Ascending aorta (tissue), 2 donors: ENCODE data around the gene VPS41. TPM values are rescaled to one million over a fixed set of nuclear protein-coding genes. Genes with fewer than 3 reads are reported as not detected.

Experiments used
- DNase-seq, 2 donors: peaks; one replicate each; pipeline ENCODE4 v3.0.0-alpha.2; 2019; ENCODE audit warnings: low spot score in 2 of 2
- H3K27ac ChIP-seq, 2 donors: fragments of 200-600 bp; sonication (generic); one replicate each; pipeline ENCODE4 v1.5.1; 2016 to 2017; ENCODE audit warnings: mild to moderate bottlenecking in 1 of 2
- H3K27me3 ChIP-seq: fragments of 200-600 bp; sonication (generic); one replicate; pipeline ENCODE4 v1.5.1; 2017
- H3K36me3 ChIP-seq, 2 donors: fragments of 200-600 bp; sonication (generic); one replicate each; pipeline ENCODE4 v1.5.1; 2016
- H3K4me1 ChIP-seq, 2 donors: fragments of 200-600 bp; sonication (generic); one replicate each; pipeline ENCODE4 v1.5.1; 2016 to 2017; ENCODE audit warnings: mild to moderate bottlenecking in 1 of 2
- H3K4me3 ChIP-seq, 2 donors: fragments of 200-600 bp; sonication (generic); one replicate each; pipeline ENCODE4 v1.5.1; 2016 to 2017; ENCODE audit warnings: mild to moderate bottlenecking in 1 of 2
- H3K9me3 ChIP-seq, 2 donors: fragments of 200-600 bp; sonication (generic); one replicate each; pipeline ENCODE4 v1.5.1; 2016
- intact Hi-C: fragments of 100-400 bp; cut with DNase I; formaldehyde crosslinking; loops from one replicate; pipeline ENCODE4 v1.15.1; 2023
- total RNA-seq: library from RNA; depleted of rRNA; stranded (reverse); fragments of >200 nt; gene quantifications from one replicate; pipeline ENCODE4 v1.1.0, GENCODE V29; 2016
- TF ChIP-seq, protein P1 (sequence below), 3 experiments: fragments of 200-600 bp in 2 of 3; fragments of 450-650 bp in 1 of 3; sonication (generic) in 2 of 3; IDR thresholded peaks; one replicate each; pipeline ENCODE4 v1.5.1; 2016 to 2019; ENCODE audit warnings: antibody characterized with exemption in 3 of 3, mild to moderate bottlenecking in 1 of 3, moderate library complexity in 1 of 3

The VPS41 gene
- total RNA-seq, 1 donor from 2014 or later, result 13.4 TPM

GRCh38 chr7:38833329-38833728, 75.7 kb downstream of the VPS41 start:
- intact Hi-C loops, result no loop called here
- no peak overlapping the region for H3K27ac ChIP-seq
- H3K4me1 ChIP-seq, result no peaks in the 10 kb centered on the region
- no peak for DNase-seq
- no peaks in the 10 kb centered on the region for H3K27me3 ChIP-seq
- H3K9me3 ChIP-seq, result no peaks in the 10 kb centered on the region
- TF ChIP-seq, protein P1, sequence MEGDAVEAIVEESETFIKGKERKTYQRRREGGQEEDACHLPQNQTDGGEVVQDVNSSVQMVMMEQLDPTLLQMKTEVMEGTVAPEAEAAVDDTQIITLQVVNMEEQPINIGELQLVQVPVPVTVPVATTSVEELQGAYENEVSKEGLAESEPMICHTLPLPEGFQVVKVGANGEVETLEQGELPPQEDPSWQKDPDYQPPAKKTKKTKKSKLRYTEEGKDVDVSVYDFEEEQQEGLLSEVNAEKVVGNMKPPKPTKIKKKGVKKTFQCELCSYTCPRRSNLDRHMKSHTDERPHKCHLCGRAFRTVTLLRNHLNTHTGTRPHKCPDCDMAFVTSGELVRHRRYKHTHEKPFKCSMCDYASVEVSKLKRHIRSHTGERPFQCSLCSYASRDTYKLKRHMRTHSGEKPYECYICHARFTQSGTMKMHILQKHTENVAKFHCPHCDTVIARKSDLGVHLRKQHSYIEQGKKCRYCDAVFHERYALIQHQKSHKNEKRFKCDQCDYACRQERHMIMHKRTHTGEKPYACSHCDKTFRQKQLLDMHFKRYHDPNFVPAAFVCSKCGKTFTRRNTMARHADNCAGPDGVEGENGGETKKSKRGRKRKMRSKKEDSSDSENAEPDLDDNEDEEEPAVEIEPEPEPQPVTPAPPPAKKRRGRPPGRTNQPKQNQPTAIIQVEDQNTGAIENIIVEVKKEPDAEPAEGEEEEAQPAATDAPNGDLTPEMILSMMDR (IDR thresholded peaks at IDR 0.05), result no peak
- H3K36me3 ChIP-seq, result no peaks in the 10 kb centered on the region
- no peak overlapping the region for H3K4me3 ChIP-seq

DNA sequence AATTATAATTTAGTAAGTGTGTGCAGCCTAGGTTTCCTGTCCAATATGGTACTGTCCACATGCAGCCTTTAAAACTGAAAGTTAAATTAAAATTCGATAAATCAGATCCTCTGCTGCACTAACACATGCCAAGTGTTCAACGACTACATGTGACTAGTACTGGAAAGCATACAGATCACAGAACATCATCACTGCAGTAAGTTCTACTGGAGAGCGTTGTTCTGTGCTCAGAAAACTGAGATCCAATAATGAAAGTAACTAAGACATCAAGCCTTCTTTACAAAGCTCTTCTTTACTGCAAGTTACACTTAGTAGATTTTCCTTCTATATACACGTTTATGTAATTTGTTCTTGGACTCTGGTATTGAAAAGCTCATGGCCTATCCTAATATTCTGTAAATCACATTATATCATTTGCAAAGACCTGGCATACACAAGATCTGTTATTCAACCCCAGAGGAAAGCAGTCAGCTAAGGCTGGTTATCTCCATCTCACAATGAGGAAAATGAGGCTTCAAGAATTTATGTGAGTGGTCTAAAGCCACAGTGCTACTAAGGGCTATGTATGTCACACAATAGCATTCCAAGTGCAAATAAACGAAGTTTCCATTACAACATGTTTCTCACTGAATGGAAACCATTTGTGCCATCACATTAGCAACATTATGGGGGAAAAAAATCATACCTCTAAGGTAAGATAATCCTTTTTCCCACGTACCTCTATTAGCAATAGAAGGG, 77.6 kb downstream of the VPS41 start:
- intact Hi-C loops, result no loop called here
- no peaks in the 10 kb centered on the region for H3K36me3 ChIP-seq

DNA sequence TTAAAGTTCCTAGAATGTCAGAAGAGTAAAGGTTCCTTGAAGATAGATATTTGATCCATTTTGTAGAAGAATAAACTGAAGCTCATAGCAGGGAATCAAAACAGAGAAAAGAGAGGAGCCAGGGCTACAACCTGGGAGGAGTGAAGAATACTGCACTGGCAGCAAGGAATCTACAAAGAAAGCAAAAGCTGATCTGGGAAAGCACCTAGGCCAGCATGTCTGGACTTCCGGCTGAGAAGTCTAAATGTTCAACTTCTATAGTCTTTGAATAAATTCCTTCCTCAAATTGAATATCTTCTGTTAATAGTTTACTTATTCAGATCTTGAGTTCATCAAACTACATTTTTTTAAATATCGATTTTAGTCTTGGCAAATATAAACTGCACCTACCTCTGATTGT, 78.2 kb downstream of the VPS41 start:
- H3K4me1 ChIP-seq, result peaks cover 0 to 2% of the 10 kb centered on the region in 2 donors
- H3K36me3 ChIP-seq, result no peaks in the 10 kb centered on the region
- no peak for DNase-seq
- intact Hi-C loops, result no loop called here
- TF ChIP-seq, protein P1 (IDR thresholded peaks at IDR 0.05), result no peak
- H3K9me3 ChIP-seq, result no peaks in the 10 kb centered on the region
- H3K27ac ChIP-seq, result no peak overlapping the region
- no peaks in the 10 kb centered on the region for H3K27me3 ChIP-seq
- no peak overlapping the region for H3K4me3 ChIP-seq

More for the DNA sequence above, 77.6 kb downstream of the VPS41 start:
- TF ChIP-seq, protein P1 (IDR thresholded peaks at IDR 0.05), result no peak
- Histone ChIP-seq H3K27ac (no peak overlapping the region), H3K27me3 (no peaks in the 10 kb centered on the region), H3K4me1 (no peaks in the 10 kb centered on the region), H3K4me3 (no peak overlapping the region), H3K9me3 (no peaks in the 10 kb centered on the region)
- DNase-seq, result no peak

GRCh38 chr7:38829488-38830165, 79.4 kb downstream of the VPS41 start:
- DNase-seq, result no peak
- TF ChIP-seq, protein P1 (IDR thresholded peaks at IDR 0.05), result no peak
- Histone ChIP-seq H3K27ac (no peak overlapping the region), H3K36me3 (no peaks in the 10 kb centered on the region), H3K4me3 (no peak overlapping the region), H3K27me3 (no peaks in the 10 kb centered on the region), H3K4me1 (peaks cover 0 to 8% of the 10 kb centered on the region in 2 donors), H3K9me3 (no peaks in the 10 kb centered on the region)
- intact Hi-C loops, result no loop called here

- no peaks in the 10 kb centered on the region for H3K36me3 ChIP-seq
- H3K4me1 ChIP-seq, result peaks cover 0 to 8% of the 10 kb centered on the region in 2 donors
- H3K27ac ChIP-seq, result no peak overlapping the region
- no peaks in the 10 kb centered on the region for H3K27me3 ChIP-seq
- no peak overlapping the region for H3K4me3 ChIP-seq
- peaks cover under 1 to 5% of the 10 kb centered on the region in 2 donors for H3K9me3 ChIP-seq
- no peak for DNase-seq
- TF ChIP-seq, protein P1 (IDR thresholded peaks at IDR 0.05), result no peak
- intact Hi-C loops, result no loop called here
Measured at GRCh38 chr7:38828026-38828425, 81.0 kb downstream of the VPS41 start.
